Stimulated activated CD4-positive, alpha-beta T cell treated with anti-CD3 and anti-CD28 coated beads, Interleukin-2, amount 100 ng/mL, for 4 hours (primary cell): Measurements from ENCODE around the gene SRR.

ENCODE experiments used
- DNase-seq: peaks from one replicate; pipeline ENCODE4 v3.0.0-alpha.2; 2020; ENCODE audit warnings: low read depth

SRR gene

GRCh38 chr17:2343421-2343820, 39.7 kb downstream of the SRR start:
- DNase-seq: no peak

- DNase-seq: no peak
These were observed 40.8 kb downstream of the SRR start for GRCh38 chr17:2344528-2344927.

- DNase-seq: no peak
These were observed 42.7 kb downstream of the SRR start for GRCh38 chr17:2346475-2346874.

GRCh38 chr17:2347805-2348685, 44.3 kb downstream of the SRR start:
- no peak for DNase-seq

- DNase-seq: no peak
These were observed 47.5 kb downstream of the SRR start for GRCh38 chr17:2351269-2351668.

GRCh38 chr17:2354311-2354710, 50.6 kb downstream of the SRR start:
- no peak for DNase-seq

- DNase-seq: no peak
These were observed 53.5 kb downstream of the SRR start for GRCh38 chr17:2357237-2357636.

GRCh38 chr17:2357931-2358434, 54.2 kb downstream of the SRR start:
- DNase-seq: no peak

GRCh38 chr17:2361010-2361760, 57.4 kb downstream of the SRR start:
- no peak for DNase-seq

- DNase-seq: no peak
These were observed 58.3 kb downstream of the SRR start for GRCh38 chr17:2362016-2362415.

- no peak for DNase-seq
These were observed 58.7 kb downstream of the SRR start for GRCh38 chr17:2362416-2362815.

- DNase-seq: no peak
These were observed 59.1 kb downstream of the SRR start for GRCh38 chr17:2362881-2363280.

- DNase-seq: no peak
These were observed 59.6 kb downstream of the SRR start for GRCh38 chr17:2363318-2363717.

GRCh38 chr17:2363851-2364762, 60.4 kb downstream of the SRR start:
- no peak for DNase-seq

- DNase-seq: no peak
These were observed 61.0 kb downstream of the SRR start for GRCh38 chr17:2364763-2365116.

- DNase-seq: no peak
These were observed 61.4 kb downstream of the SRR start for GRCh38 chr17:2365132-2365531.

GRCh38 chr17:2366747-2367494, 63.2 kb downstream of the SRR start:
- DNase-seq: no peak

- no peak for DNase-seq
These were observed 64.6 kb downstream of the SRR start for GRCh38 chr17:2368359-2368758.

- DNase-seq: no peak
These were observed 65.3 kb downstream of the SRR start for GRCh38 chr17:2369039-2369438.

GRCh38 chr17:2369551-2370210, 65.9 kb downstream of the SRR start:
- no peak for DNase-seq

- no peak for DNase-seq
These were observed 66.5 kb downstream of the SRR start for GRCh38 chr17:2370211-2370589.
